GM19455 (cell line): ENCODE results near the gene ZNG1B.
"Not testable (repeated sequence)": the region's sequence is repeated elsewhere in the genome, so short reads cannot be mapped to it uniquely, and the experiment has no call there.

Experiments
- ATAC-seq: cut with Tn5 transposase; IDR thresholded peaks from one replicate; pipeline ENCODE4 v1.9.1; 2021; ENCODE audit not compliant: unreplicated experiment

The ZNG1B gene

GRCh38 chr2:113542529-113542928, 105.0 kb downstream of the ZNG1B start:
- not testable (repeated sequence) for ATAC-seq
